Neural crest cell (in vitro differentiated cells): ENCODE measurements around the gene PTPN6. TPM values are rescaled to one million over a fixed set of nuclear protein-coding genes. Genes with fewer than 3 reads are reported as not detected.

Source experiments
- DNase-seq: peaks from one replicate; pipeline ENCODE4 v3.0.0; 2021; ENCODE audit warnings: low read depth, mixed read lengths, low spot score
- H3K27ac Mint-ChIP-seq: one replicate; pipeline ENCODE4 v1.8.0; 2021; ENCODE audit warnings: mild to moderate bottlenecking, mixed read lengths; ENCODE audit not compliant: unreplicated experiment
- H3K27me3 Mint-ChIP-seq: 2 replicates; pipeline ENCODE4 v1.8.0; 2021; ENCODE audit warnings: low read depth, mild to moderate bottlenecking, mixed read lengths
- H3K36me3 Mint-ChIP-seq: 2 replicates; pipeline ENCODE4 v1.8.0; 2021; ENCODE audit warnings: low read depth, mild to moderate bottlenecking, mixed read lengths
- H3K4me1 Mint-ChIP-seq: 2 replicates; pipeline ENCODE4 v1.8.0; 2021; ENCODE audit warnings: mixed read lengths
- H3K4me3 Mint-ChIP-seq: one replicate; pipeline ENCODE4 v1.8.0; 2021; ENCODE audit warnings: mild to moderate bottlenecking, mixed read lengths
- H3K9me3 Mint-ChIP-seq: 2 replicates; pipeline ENCODE4 v1.8.0; 2021; ENCODE audit warnings: mixed read lengths
- CTCF ChIP-seq: fragments of 200-600 bp; sonication (generic); conservative IDR thresholded peaks from 2 replicates; pipeline ENCODE4 v1.5.0; 2021; ENCODE audit warnings: antibody characterized with exemption, mild to moderate bottlenecking
- total RNA-seq: library from RNA; stranded (reverse); gene quantifications from 2 replicates; pipeline ENCODE4 v1.2.1, GENCODE V29; 2021

The PTPN6 gene
- total RNA-seq, 1 donor from 2014 or later = 1.1 TPM

GRCh38 chr12:6965714-6966113 is 14.6 kb downstream of the PTPN6 start:
- Mint-ChIP-seq H3K27me3 (no peaks in the 10 kb centered on the region), H3K36me3 (peaks cover 15% of the 10 kb centered on the region), H3K4me1 (peaks cover 36% of the 10 kb centered on the region), H3K27ac (no peak overlapping the region), H3K4me3 (peak overlapping the region; percentile 87), H3K9me3 (no peaks in the 10 kb centered on the region)
- TF ChIP-seq CTCF = no peak
- no peak for DNase-seq

- no peak for DNase-seq
- Mint-ChIP-seq H3K4me3 (peak overlapping the region; percentile 78), H3K4me1 (peaks cover 36% of the 10 kb centered on the region), H3K27ac (no peak overlapping the region), H3K27me3 (no peaks in the 10 kb centered on the region), H3K36me3 (peaks cover 17% of the 10 kb centered on the region), H3K9me3 (no peaks in the 10 kb centered on the region)
- no peak for TF ChIP-seq CTCF
Observed at GRCh38 chr12:6966351-6966750, 15.2 kb downstream of the PTPN6 start.

GRCh38 chr12:6967651-6968100 is 16.5 kb downstream of the PTPN6 start:
- Mint-ChIP-seq H3K36me3 (peaks cover 17% of the 10 kb centered on the region), H3K4me3 (peak overlapping the region; percentile 62), H3K27ac (no peak overlapping the region), H3K27me3 (no peaks in the 10 kb centered on the region), H3K9me3 (no peaks in the 10 kb centered on the region), H3K4me1 (peaks cover 37% of the 10 kb centered on the region)
- no peak for DNase-seq
- TF ChIP-seq CTCF = no peak

- no peak for TF ChIP-seq CTCF
- H3K4me3 Mint-ChIP-seq = peak overlapping the region; percentile 99
- H3K4me1 Mint-ChIP-seq = peaks cover 37% of the 10 kb centered on the region
- peaks cover 17% of the 10 kb centered on the region for H3K36me3 Mint-ChIP-seq
- no peak overlapping the region for H3K27ac Mint-ChIP-seq
- DNase-seq = no peak
- no peaks in the 10 kb centered on the region for H3K9me3 Mint-ChIP-seq
- no peaks in the 10 kb centered on the region for H3K27me3 Mint-ChIP-seq
Observed at GRCh38 chr12:6968426-6968825, 17.3 kb downstream of the PTPN6 start.

GRCh38 chr12:6970096-6970527 is 19.0 kb downstream of the PTPN6 start:
- Mint-ChIP-seq H3K36me3 (peaks cover 17% of the 10 kb centered on the region), H3K4me1 (peaks cover 35% of the 10 kb centered on the region), H3K9me3 (no peaks in the 10 kb centered on the region), H3K27ac (peak overlapping the region; percentile 78), H3K27me3 (no peaks in the 10 kb centered on the region), H3K4me3 (peak overlapping the region; percentile 99)
- TF ChIP-seq CTCF = no peak
- DNase-seq = no peak
